K562 (cell line): ENCODE data around the gene PTRH2. TPM values are rescaled to one million over a fixed set of nuclear protein-coding genes. Genes with fewer than 3 reads are reported as not detected.

ENCODE experiments used
- AFF1 ChIP-seq, 2 experiments: fragments of 450-650 bp; IDR thresholded peaks; 2 replicates each; pipeline ENCODE4 v1.6.1; 2018; ENCODE audit warnings: mild to moderate bottlenecking in 2 of 2, low read depth in 1 of 2; ENCODE audit not compliant: partially characterized antibody in 2 of 2
- ARID4B ChIP-seq: sonication (generic); formaldehyde crosslinking; IDR thresholded peaks from 2 replicates; pipeline ENCODE4 v1.8.0; 2022; ENCODE audit warnings: mild to moderate bottlenecking, missing genetic modification reagents
- ELF1 ChIP-seq: fragments of 200-800 bp; sonication (Bioruptor generic); IDR thresholded peaks from 2 replicates; pipeline ENCODE4 v1.6.1; 2016; ENCODE audit warnings: missing genetic modification characterization, missing compliant biosample characterization
- EZH2 ChIP-seq: IDR thresholded peaks from 2 replicates; pipeline ENCODE4 v1.6.1; 2012; ENCODE audit warnings: low read depth, mild to moderate bottlenecking, inconsistent platforms, low read length, borderline replicate concordance
- FOS ChIP-seq: IDR thresholded peaks from 3 replicates; pipeline ENCODE4 v1.6.1; 2011; ENCODE audit not compliant: insufficient read length; ENCODE audit errors: extremely low read depth
- FOXP1 ChIP-seq: sonication (generic); formaldehyde crosslinking; IDR thresholded peaks from 2 replicates; pipeline ENCODE4 v1.8.0; 2022; ENCODE audit warnings: mild to moderate bottlenecking, missing genetic modification reagents
- HMG20B ChIP-seq: fragments of 250-450 bp; sonication (Bioruptor Pico); IDR thresholded peaks from 2 replicates; pipeline ENCODE4 v1.5.0; 2021; ENCODE audit warnings: mild to moderate bottlenecking
- KDM5B ChIP-seq: fragments of 200-600 bp; sonication (generic); IDR thresholded peaks from 2 replicates; pipeline ENCODE4 v1.6.1; 2012; ENCODE audit warnings: low read depth, mild to moderate bottlenecking, moderate library complexity, low read length, control low read depth, inconsistent platforms; ENCODE audit not compliant: insufficient replicate concordance
- KLF1 ChIP-seq: fragments of 450-650 bp; IDR thresholded peaks from 2 replicates; pipeline ENCODE4 v1.6.1; 2016; ENCODE audit warnings: missing genetic modification characterization, missing compliant biosample characterization
- L3MBTL2 ChIP-seq: fragments of 450-650 bp; IDR thresholded peaks from 2 replicates; pipeline ENCODE4 v1.6.1; 2016; ENCODE audit warnings: mild to moderate bottlenecking, moderate library complexity
- RFX1 ChIP-seq: fragments of 450-650 bp; IDR thresholded peaks from 2 replicates; pipeline ENCODE4 v1.6.1; 2016; ENCODE audit warnings: mild to moderate bottlenecking, moderate library complexity
- ZKSCAN1 ChIP-seq: fragments of 150-350 bp; IDR thresholded peaks from 2 replicates; pipeline ENCODE4 v1.6.1; 2016; ENCODE audit warnings: low read depth, low read length
- ZNF445 ChIP-seq: fragments of 250-450 bp; sonication (Bioruptor Pico); IDR thresholded peaks from 2 replicates; pipeline ENCODE4 v1.4.0; 2020; ENCODE audit warnings: low read depth, mild to moderate bottlenecking, moderate library complexity
- ZNF639 ChIP-seq, 2 experiments: fragments of 200-800 bp in 1 of 2; sonication (Bioruptor generic) in 1 of 2; sonication (generic) in 1 of 2; formaldehyde crosslinking in 1 of 2; IDR thresholded peaks in 1 of 2; conservative IDR thresholded peaks in 1 of 2; 2 replicates each; pipeline versions ENCODE4 v1.5.0 to v1.6.1; 2016 to 2020; ENCODE audit warnings: missing compliant biosample characterization in 1 of 2, missing genetic modification characterization in 1 of 2, missing genetic modification reagents in 1 of 2
- polyA plus RNA-seq, 8 experiments: library from polyadenylated mRNA; depleted of rRNA in 4 of 8; stranded (reverse) in 5 of 8; unstranded in 3 of 8; fragments of >200 nt; fragmentation: Nextera tagmentation in 2 of 8; fragmentation: Illumina TruSeq in 1 of 8; extraction: Ambion mirVana in 2 of 8; extraction: Trizol in 1 of 8; gene quantifications; 2 replicates each; pipeline versions ENCODE4 v1.2.1 to v1.2.3, GENCODE V29; 2011 to 2014; ENCODE audit warnings: inconsistent platforms in 1 of 8, missing spikeins in 1 of 8
- total RNA-seq, 7 experiments: library from RNA; depleted of rRNA in 6 of 7; stranded (reverse); fragments of >200 nt in 6 of 7; fragmentation: Illumina TruSeq in 2 of 7; extraction: Trizol in 2 of 7; gene quantifications; 2 replicates each; pipeline versions ENCODE4 v1.2.1 to v1.2.3, GENCODE V29; 2011 to 2021; ENCODE audit warnings: low replicate concordance in 1 of 7

The PTRH2 gene
- total and polyA plus RNA-seq, 9 of the 15 experiments (the other 6 are each of a cell fraction or from before 2014, with no cell fraction given): 53.1 to 210 (median 126) TPM

- TF ChIP-seq ZNF445 (no peak), KDM5B (peak; percentile 84), HMG20B (no peak), ZKSCAN1 (peak; percentile 40; the same call in 1 of the 2 replicates), KLF1 (peak; percentile 77), L3MBTL2 (peak; percentile 88), FOS (no peak), RFX1 (no peak), ARID4B (CRISPR knock-in tag) (peak; percentile 95), AFF1 (IDR thresholded peaks at IDR 0.05; ENCODE audit: low read depth in 1 of 2, partially characterized antibody in 2 of 2) (peak; percentile 17 to 71), ZNF639 (CRISPR knock-in tag; conservative IDR thresholded peaks at IDR 0.05 in 1 of 2, IDR thresholded peaks at IDR 0.05 in 1 of 2) (peak in 1 of 2 experiments; percentile 72; a peak in 1 of 4 replicates), EZH2 (no peak), FOXP1 (peak; percentile 68; the same call in 1 of the 2 replicates), ELF1 (peak; percentile 95)
These were observed at the start of gene PTRH2, which contains the start of gene VMP1 (continued) for GRCh38 chr17:59707149-59707970.
